Measurements from ENCODE around the gene MDFI. TPM values are rescaled to one million over a fixed set of nuclear protein-coding genes. Genes with fewer than 3 reads are reported as not detected.

MDFI gene
- total and polyA plus RNA-seq, 7 donors, result 0.53 to 3.0 (median 0.93) TPM

DNA sequence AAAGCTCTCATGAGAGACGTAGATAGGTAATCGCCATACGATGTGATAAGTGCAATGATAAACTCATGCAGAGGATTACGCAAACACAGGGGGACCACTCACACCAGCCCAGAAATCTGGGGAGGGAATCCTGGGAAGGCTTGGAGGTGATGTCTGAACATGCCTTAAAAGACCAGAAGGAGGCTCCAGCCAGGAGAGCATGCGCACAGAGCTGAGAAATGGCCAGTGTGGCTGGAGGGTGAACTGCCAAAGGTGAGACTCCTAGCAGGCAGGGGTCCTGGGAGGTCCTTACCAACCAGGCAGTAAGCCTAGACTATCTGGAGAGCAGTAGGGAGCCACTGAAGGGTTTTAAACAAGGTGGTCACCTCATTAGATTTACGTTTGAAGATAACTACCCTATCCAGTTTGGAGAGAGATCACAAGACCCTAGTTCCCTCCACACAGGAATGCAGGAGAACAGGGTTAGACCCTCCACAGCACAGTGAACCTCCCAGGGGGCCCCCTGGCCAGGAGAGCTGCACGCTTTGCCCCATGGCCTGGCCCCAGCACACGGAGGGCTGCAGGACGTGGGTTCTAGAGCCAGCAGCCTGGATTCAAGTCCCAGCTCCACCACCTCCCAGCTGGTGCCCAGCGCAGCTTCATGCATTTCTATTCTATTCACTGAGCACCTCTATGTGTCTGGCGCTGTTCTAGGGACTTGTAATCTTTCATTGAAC, 13.1 kb downstream of the MDFI start:
- no peaks in the 10 kb centered on the region for H3K36me3 ChIP-seq (ENCODE audit: insufficient read depth in 1 of 2, low read depth in 1 of 2)
- intact Hi-C loops (cut with DNase I), result no loop called here
- TF ChIP-seq, protein P1, sequence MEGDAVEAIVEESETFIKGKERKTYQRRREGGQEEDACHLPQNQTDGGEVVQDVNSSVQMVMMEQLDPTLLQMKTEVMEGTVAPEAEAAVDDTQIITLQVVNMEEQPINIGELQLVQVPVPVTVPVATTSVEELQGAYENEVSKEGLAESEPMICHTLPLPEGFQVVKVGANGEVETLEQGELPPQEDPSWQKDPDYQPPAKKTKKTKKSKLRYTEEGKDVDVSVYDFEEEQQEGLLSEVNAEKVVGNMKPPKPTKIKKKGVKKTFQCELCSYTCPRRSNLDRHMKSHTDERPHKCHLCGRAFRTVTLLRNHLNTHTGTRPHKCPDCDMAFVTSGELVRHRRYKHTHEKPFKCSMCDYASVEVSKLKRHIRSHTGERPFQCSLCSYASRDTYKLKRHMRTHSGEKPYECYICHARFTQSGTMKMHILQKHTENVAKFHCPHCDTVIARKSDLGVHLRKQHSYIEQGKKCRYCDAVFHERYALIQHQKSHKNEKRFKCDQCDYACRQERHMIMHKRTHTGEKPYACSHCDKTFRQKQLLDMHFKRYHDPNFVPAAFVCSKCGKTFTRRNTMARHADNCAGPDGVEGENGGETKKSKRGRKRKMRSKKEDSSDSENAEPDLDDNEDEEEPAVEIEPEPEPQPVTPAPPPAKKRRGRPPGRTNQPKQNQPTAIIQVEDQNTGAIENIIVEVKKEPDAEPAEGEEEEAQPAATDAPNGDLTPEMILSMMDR (IDR thresholded peaks at IDR 0.05), result no peak
- ATAC-seq (no peak), DNase-seq (no peak)
- no peak overlapping the region for H3K4me3 ChIP-seq
- no peaks in the 10 kb centered on the region for H3K4me1 ChIP-seq
- H3K27me3 ChIP-seq (ENCODE audit: insufficient read depth in 3 of 3, low read length in 2 of 3), result peaks cover 0 to 22% (median 10%) of the 10 kb centered on the region in 3 donors
- H3K27ac ChIP-seq, result no peak overlapping the region
- H3K9me3 ChIP-seq, result no peaks in the 10 kb centered on the region
- 69 to 81% (median 74%) methylated on average over 11 of the region's 11 CpGs for WGBS, 3 donors

DNA sequence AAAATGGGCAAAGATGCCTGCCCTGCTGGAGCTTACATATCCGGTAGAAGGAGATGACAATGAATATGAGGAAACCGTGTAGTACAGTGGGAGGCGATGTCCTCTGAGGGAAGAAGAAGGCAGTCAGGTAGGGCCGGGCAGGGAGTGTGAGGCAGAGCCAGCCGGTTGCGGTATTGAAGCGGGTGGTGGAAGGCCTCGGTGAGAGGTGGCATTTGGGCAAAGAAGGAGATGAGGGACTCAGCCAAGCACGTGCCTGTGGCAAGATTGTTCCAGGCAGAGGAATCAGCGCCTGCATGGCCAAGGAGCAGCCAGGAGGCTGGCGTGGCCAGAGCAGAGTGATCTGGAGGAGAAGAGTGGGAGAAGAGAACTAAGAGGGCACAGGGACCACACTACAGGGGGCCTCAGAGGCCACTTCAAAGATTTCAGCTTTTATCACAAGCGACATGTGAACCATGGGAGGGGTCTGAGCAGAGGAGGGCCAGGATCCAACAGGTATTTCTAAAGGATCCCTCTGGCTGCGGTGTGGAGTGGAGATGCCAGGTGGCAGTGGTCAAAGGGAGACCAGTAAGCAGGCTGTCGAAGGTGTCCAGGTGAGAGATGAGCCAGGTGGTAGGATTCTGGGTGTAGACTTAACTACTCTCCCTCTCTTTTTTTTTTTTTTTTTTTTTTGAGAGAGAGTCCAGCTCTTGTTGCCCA, 13.8 kb downstream of the MDFI start:
- Histone ChIP-seq H3K27ac (no peak overlapping the region), H3K4me1 (no peaks in the 10 kb centered on the region), H3K4me3 (no peak overlapping the region), H3K27me3 (ENCODE audit: insufficient read depth in 3 of 3, low read length in 2 of 3) (peaks cover 0 to 16% (median 8%) of the 10 kb centered on the region in 3 donors), H3K36me3 (ENCODE audit: insufficient read depth in 1 of 2, low read depth in 1 of 2) (no peaks in the 10 kb centered on the region), H3K9me3 (no peaks in the 10 kb centered on the region)
- DNase-seq, result no peak
- TF ChIP-seq, protein P1 (IDR thresholded peaks at IDR 0.05), result no peak
- intact Hi-C loops (cut with DNase I), result no loop called here
- ATAC-seq, result no peak
- 67 to 77% (median 67%) methylated on average over 14 of the region's 14 CpGs for WGBS, 3 donors

DNA sequence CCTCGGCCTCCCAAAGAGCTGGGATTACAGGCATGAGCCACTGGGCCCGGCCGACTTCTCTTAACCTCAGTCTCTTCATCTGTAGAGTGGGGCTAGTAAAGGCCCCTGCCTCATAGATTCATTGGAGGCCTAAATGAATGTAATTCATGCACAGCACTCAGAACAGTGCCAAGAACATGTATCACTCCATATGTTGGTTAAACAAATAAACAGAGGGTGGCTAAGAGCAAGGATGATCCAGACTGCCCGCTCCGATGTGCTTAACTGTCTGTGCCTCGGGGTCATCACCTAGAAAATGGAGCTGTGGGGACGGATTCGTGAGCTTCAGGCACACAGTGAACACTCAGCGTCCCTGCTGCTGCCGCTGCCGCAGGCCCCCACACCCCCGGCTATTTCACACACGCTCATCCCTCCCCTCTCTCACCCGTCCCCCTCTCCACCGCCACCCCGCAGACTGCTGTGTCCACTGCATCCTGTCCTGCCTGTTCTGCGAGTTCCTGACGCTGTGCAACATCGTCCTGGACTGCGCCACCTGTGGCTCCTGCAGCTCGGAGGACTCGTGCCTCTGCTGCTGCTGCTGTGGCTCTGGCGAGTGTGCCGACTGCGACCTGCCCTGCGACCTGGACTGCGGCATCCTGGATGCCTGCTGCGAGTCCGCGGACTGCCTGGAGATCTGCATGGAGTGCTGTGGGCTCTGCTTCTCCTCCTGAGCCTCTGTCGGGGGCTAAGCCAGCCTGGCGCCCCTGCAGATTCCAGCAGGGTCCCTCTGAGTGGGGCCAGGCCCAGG, 14.8 kb downstream of the MDFI start:
- TF ChIP-seq, protein P1 (IDR thresholded peaks at IDR 0.05), result no peak
- 89 to 92% (median 89%) methylated on average over 31 to 32 of the region's 32 CpGs for WGBS, 3 donors
- Histone ChIP-seq H3K27ac (no peak overlapping the region), H3K36me3 (ENCODE audit: insufficient read depth in 1 of 2, low read depth in 1 of 2) (no peaks in the 10 kb centered on the region), H3K4me3 (no peak overlapping the region), H3K27me3 (ENCODE audit: insufficient read depth in 3 of 3, low read length in 2 of 3) (peaks cover 0 to 8% (median 7%) of the 10 kb centered on the region in 3 donors), H3K9me3 (no peaks in the 10 kb centered on the region), H3K4me1 (no peaks in the 10 kb centered on the region)
- ATAC-seq (no peak), DNase-seq (no peak)
- intact Hi-C loops (cut with DNase I), result no loop called here

DNA sequence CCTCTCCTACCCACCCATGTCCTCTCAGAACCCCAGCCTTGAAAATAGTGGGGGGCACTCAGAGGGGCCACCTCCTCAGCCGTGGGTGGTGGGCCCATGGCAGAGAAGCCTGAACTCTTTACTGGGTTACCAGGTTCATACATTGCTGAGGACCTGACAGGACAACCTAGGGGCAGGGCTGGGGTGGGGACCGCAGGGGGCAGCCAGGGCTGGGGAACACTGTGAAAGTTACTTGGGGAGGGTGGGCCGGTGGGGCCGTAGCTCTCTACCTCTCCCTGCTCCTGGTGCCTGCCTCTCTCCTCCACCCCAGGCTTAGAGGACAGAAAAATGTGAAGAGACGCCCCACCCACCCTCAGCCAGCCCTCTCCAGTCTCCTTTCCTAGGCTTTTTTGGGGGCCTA, 15.4 kb downstream of the MDFI start:
- ATAC-seq (no peak), DNase-seq (no peak)
- H3K9me3 ChIP-seq, result no peaks in the 10 kb centered on the region
- no peaks in the 10 kb centered on the region for H3K36me3 ChIP-seq (ENCODE audit: insufficient read depth in 1 of 2, low read depth in 1 of 2)
- intact Hi-C loops (cut with DNase I), result no loop called here
- WGBS, 3 donors, result 93 to 95% (median 93%) methylated on average over 4 to 5 of the region's 5 CpGs
- H3K27ac ChIP-seq, result no peak overlapping the region
- TF ChIP-seq, protein P1 (IDR thresholded peaks at IDR 0.05), result no peak
- H3K27me3 ChIP-seq (ENCODE audit: insufficient read depth in 3 of 3, low read length in 2 of 3), result peaks cover 0 to 7% (median 3%) of the 10 kb centered on the region in 3 donors
- H3K4me1 ChIP-seq, result no peaks in the 10 kb centered on the region
- no peak overlapping the region for H3K4me3 ChIP-seq
